ENCODE data around the gene YAF2. TPM values are rescaled to one million over a fixed set of nuclear protein-coding genes. Genes with fewer than 3 reads are reported as not detected.

YAF2 gene
- total and polyA plus RNA-seq, 7 donors: 8.6 to 52.8 (median 29.6) TPM

DNA sequence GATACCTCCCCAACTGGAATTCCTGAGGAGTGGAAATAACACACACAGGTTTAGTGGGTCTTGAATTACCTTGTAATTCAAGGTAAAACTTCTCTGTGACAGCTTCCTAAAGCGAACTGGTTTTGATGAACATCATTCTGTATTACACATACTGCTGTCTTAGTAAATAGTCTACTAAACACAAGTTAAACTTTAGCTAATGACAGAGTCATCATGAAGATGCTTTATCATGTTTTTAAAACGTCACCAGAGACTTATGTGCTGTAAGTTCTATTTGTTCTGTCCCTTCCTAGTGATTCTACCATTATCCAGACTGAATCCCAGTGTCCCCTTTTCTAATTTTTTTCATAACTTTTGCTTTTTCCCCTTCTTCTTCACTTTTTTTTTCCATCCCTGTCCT, 81.8 kb downstream of the YAF2 start:
- intact Hi-C loops (cut with DNase I): no loop called here

DNA sequence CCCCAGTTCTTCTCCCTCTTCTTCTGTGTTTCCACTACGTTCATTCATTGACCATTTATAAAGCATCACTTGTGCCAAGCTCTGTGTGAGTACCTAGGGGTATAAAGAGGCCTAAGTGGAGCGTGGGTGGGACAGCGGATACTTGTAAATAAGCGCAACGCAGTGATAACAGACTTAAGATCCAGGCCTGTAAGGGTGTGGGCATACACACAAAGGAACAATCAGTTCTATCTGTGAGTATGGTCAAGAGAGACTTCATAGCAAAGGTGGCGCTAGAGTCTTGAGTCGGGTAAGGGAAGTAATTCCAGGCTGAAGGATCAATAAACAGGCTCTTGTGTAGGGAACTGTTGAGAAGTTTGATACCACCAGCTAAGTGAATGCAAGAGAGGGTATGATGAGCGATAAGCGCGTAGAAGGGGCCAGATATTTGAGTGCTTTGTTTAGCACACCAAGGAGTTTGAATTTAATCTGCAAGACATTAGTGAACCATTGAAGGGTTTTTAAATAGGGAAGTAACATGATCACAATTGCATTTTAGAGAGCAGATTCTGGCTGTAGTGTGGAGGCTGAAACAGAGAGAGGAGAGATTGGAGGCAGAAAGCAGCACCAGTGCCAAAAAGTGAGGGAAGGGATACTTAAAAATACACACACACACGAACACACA, 92.4 kb downstream of the YAF2 start:
- Histone ChIP-seq H3K27me3 (no peaks in the 10 kb centered on the region), H3K4me1 (peaks cover 0 to 16% (median 10%) of the 10 kb centered on the region in 4 donors), H3K27ac (peak overlapping the region in 3 of 4 donors; percentile 87 to 90 (median 90)), H3K36me3 (no peaks in the 10 kb centered on the region), H3K4me3 (peak overlapping the region in 1 of 4 donors; percentile 68), H3K9me3 (no peaks in the 10 kb centered on the region)
- TF ChIP-seq EP300 (IDR thresholded peaks at IDR 0.05) (no peak), POLR2A (IDR thresholded peaks at IDR 0.05) (no peak), POLR2AphosphoS5 (IDR thresholded peaks at IDR 0.05) (no peak)
- TF ChIP-seq, protein P1, sequence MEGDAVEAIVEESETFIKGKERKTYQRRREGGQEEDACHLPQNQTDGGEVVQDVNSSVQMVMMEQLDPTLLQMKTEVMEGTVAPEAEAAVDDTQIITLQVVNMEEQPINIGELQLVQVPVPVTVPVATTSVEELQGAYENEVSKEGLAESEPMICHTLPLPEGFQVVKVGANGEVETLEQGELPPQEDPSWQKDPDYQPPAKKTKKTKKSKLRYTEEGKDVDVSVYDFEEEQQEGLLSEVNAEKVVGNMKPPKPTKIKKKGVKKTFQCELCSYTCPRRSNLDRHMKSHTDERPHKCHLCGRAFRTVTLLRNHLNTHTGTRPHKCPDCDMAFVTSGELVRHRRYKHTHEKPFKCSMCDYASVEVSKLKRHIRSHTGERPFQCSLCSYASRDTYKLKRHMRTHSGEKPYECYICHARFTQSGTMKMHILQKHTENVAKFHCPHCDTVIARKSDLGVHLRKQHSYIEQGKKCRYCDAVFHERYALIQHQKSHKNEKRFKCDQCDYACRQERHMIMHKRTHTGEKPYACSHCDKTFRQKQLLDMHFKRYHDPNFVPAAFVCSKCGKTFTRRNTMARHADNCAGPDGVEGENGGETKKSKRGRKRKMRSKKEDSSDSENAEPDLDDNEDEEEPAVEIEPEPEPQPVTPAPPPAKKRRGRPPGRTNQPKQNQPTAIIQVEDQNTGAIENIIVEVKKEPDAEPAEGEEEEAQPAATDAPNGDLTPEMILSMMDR (IDR thresholded peaks at IDR 0.05): no peak
- DNase-seq: no peak
- WGBS, 2 donors: 52 to 85% methylated on average over 11 of the region's 11 CpGs
- intact Hi-C loops (cut with DNase I): loop anchor here (2.0 kb wide), 1 partner anchor 93 kb away; the partner anchor contains the start of gene YAF2

More for the DNA sequence above, 81.8 kb downstream of the YAF2 start:
- 52% methylated on average over 2 of the region's 2 CpGs for WGBS, 2 donors
- DNase-seq: no peak
- H3K27ac ChIP-seq: no peak overlapping the region
- H3K4me3 ChIP-seq: no peak overlapping the region
- no peaks in the 10 kb centered on the region for H3K4me1 ChIP-seq
- H3K9me3 ChIP-seq: no peaks in the 10 kb centered on the region
- no peaks in the 10 kb centered on the region for H3K27me3 ChIP-seq
- TF ChIP-seq, protein P1 (IDR thresholded peaks at IDR 0.05): no peak
- TF ChIP-seq POLR2A (IDR thresholded peaks at IDR 0.05) (no peak), EP300 (IDR thresholded peaks at IDR 0.05) (no peak), POLR2AphosphoS5 (IDR thresholded peaks at IDR 0.05) (no peak)
- H3K36me3 ChIP-seq: peaks cover 0 to 15% (median 7%) of the 10 kb centered on the region in 4 donors

DNA sequence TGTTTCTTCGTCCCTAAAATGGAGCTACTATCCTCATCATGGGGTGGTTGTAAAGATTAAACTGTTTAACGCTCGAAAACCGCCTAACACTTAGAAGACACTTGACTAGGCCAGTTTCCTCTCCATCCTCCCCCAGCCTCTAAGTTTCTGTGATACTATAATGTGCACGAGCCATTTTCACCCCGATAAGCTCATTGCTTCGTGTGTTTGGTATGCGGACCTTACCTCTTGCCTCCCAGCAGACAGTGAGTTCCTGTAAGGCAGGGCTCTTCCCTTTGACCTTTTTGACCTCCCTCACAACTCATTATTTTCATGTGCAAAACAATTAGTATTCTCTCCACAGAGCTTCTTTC, 92.9 kb downstream of the YAF2 start:
- H3K4me3 ChIP-seq: peak overlapping the region; percentile 49 to 78 (median 72)
- intact Hi-C loops (cut with DNase I): loop anchor here (2.0 kb wide), 1 partner anchor 94 kb away; the partner anchor contains the start of gene YAF2
- WGBS, 2 donors: 2 to 19% methylated on average over 8 of the region's 8 CpGs
- H3K36me3 ChIP-seq: no peaks in the 10 kb centered on the region
- DNase-seq: no peak
- no peaks in the 10 kb centered on the region for H3K27me3 ChIP-seq
- peak overlapping the region; percentile 87 to 90 (median 90) for H3K27ac ChIP-seq
- H3K4me1 ChIP-seq: peaks cover 0 to 16% (median 10%) of the 10 kb centered on the region in 4 donors
- no peaks in the 10 kb centered on the region for H3K9me3 ChIP-seq
- no peak for TF ChIP-seq POLR2AphosphoS5 (IDR thresholded peaks at IDR 0.05)
- no peak for TF ChIP-seq POLR2A (IDR thresholded peaks at IDR 0.05)
- TF ChIP-seq, protein P1 (IDR thresholded peaks at IDR 0.05): no peak
- no peak for TF ChIP-seq EP300 (IDR thresholded peaks at IDR 0.05)

DNA sequence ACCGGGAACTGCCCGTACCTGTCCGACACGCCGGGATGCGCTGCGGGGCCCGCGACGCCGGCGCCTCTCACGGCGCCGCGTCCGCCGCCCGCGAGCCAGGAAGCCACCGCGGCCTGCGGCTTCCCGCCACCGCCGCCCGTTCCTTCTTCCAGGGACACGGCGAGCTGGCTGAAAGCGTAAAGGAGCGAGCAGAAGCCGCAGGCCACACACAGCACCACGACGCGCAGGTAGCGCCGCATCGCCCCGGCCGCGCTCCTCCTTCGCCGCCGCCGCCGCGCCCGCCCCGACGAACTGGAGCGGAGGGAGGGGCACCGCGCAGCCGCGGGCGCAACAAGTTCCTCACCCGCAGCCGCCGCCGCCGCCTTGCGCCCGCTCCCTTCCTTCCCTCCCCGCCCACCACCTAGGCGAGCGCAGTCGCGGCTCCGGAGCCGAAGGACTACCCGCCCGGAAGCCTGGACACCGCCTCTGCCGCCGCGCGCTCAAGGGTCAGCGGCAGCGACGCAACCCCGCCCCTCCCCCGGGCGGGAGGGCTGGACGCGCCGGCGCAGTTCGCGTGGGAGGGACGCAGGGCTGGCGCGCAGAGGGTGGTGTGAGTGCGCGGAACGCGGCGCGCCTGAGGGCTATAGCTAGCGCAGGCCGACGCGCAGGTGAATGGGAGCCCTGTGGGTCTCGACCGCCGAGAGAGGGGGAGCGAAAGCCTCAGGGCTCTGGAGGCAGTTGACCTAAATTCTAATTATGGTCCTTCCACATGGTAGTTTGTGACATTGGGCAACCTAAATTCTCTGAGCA, 93.4 kb downstream of the YAF2 start, which contains the start of gene GXYLT1:
Gene GXYLT1 (minus strand): TSS at position 467 of the 789 bp plus-strand sequence. CDS start 228 bp downstream, at position 239.
- peak; percentile 95 for DNase-seq
- TF ChIP-seq POLR2A (IDR thresholded peaks at IDR 0.05) (no peak), POLR2AphosphoS5 (IDR thresholded peaks at IDR 0.05) (peak; percentile 61 to 87 (median 76)), EP300 (IDR thresholded peaks at IDR 0.05) (no peak)
- TF ChIP-seq, protein P1 (IDR thresholded peaks at IDR 0.05): no peak
- Histone ChIP-seq H3K4me1 (peaks cover 0 to 16% (median 10%) of the 10 kb centered on the region in 4 donors), H3K27me3 (no peaks in the 10 kb centered on the region), H3K36me3 (no peaks in the 10 kb centered on the region), H3K9me3 (no peaks in the 10 kb centered on the region), H3K27ac (peak within 1 kb of the TSS; percentile 87 to 90 (median 90)), H3K4me3 (peak within 1 kb of the TSS; percentile 49 to 78 (median 72))
- WGBS, 2 donors: 0 to 1% methylated on average over 106 of the region's 106 CpGs
- intact Hi-C loops (cut with DNase I): loop anchor here (1.0 to 2.0 kb wide), 2 partner anchors 94 to 188 kb away; partner anchors contain the start of gene YAF2
